H9 (cell line): ENCODE measurements around the gene CD248. TPM values are rescaled to one million over a fixed set of nuclear protein-coding genes. Genes with fewer than 3 reads are reported as not detected.
A peak's percentile ranks its signal among the peaks of the same experiment; 100 is the strongest.
"Not testable (repeated sequence)": the region's sequence is repeated elsewhere in the genome, so short reads cannot be mapped to it uniquely, and the experiment has no call there.

Experiments
- DNase-seq: peaks from one replicate; pipeline ENCODE4 v3.0.0-alpha.2; 2017
- H2AFZ ChIP-seq: one replicate; pipeline ENCODE4 v1.6.1; 2013; ENCODE audit warnings: mild to moderate bottlenecking, low read length, control low read depth, moderate library complexity
- H2AK5ac ChIP-seq: 2 replicates; pipeline ENCODE4 v1.6.1; 2013; ENCODE audit warnings: low read length, control low read depth, mixed read lengths; ENCODE audit not compliant: insufficient read length
- H2BK120ac ChIP-seq: one replicate; pipeline ENCODE4 v1.6.1; 2013; ENCODE audit warnings: low read depth, mild to moderate bottlenecking, low read length, control low read depth, inconsistent platforms; ENCODE audit not compliant: poor library complexity, severe bottlenecking
- H2BK12ac ChIP-seq: 2 replicates; pipeline ENCODE4 v1.6.1; 2013; ENCODE audit warnings: low read length, control low read depth, mixed read lengths, low read depth; ENCODE audit not compliant: insufficient read length
- H2BK15ac ChIP-seq: 2 replicates; pipeline ENCODE4 v1.6.1; 2013; ENCODE audit warnings: low read depth, low read length, control low read depth
- H2BK20ac ChIP-seq: one replicate; pipeline ENCODE4 v1.6.1; 2013; ENCODE audit warnings: low read depth, mild to moderate bottlenecking, low read length, control low read depth, inconsistent platforms; ENCODE audit not compliant: poor library complexity, severe bottlenecking
- H2BK5ac ChIP-seq: 2 replicates; pipeline ENCODE4 v1.6.1; 2013; ENCODE audit warnings: low read length, control low read depth, mixed read lengths; ENCODE audit not compliant: insufficient read length
- H3K14ac ChIP-seq: 2 replicates; pipeline ENCODE4 v1.6.1; 2013; ENCODE audit warnings: low read length, control low read depth; ENCODE audit not compliant: insufficient read depth
- H3K18ac ChIP-seq: 2 replicates; pipeline ENCODE4 v1.6.1; 2013; ENCODE audit warnings: low read depth, mild to moderate bottlenecking, mixed read lengths, low read length, control low read depth; ENCODE audit not compliant: insufficient read length
- H3K23ac ChIP-seq: 2 replicates; pipeline ENCODE4 v1.6.1; 2013; ENCODE audit warnings: low read length, control low read depth, mixed read lengths, low read depth; ENCODE audit not compliant: insufficient read length
- H3K23me2 ChIP-seq: 2 replicates; pipeline ENCODE4 v1.6.1; 2013; ENCODE audit warnings: low read depth, mild to moderate bottlenecking, mixed read lengths, low read length, control low read depth; ENCODE audit not compliant: insufficient read length, poor library complexity, severe bottlenecking
- H3K27ac ChIP-seq: 2 replicates; pipeline ENCODE4 v1.5.1; 2013; ENCODE audit warnings: low read length, control low read depth, mixed read lengths, low read depth; ENCODE audit not compliant: insufficient read length
- H3K27me3 ChIP-seq: 2 replicates; pipeline ENCODE4 v1.6.1; 2013; ENCODE audit warnings: low read length, control low read depth, inconsistent platforms; ENCODE audit not compliant: insufficient read depth
- H3K4ac ChIP-seq: 2 replicates; pipeline ENCODE4 v1.6.1; 2013; ENCODE audit warnings: low read depth, mild to moderate bottlenecking, control low read depth, inconsistent platforms, low read length, moderate library complexity
- H3K4me1 ChIP-seq: 2 replicates; pipeline ENCODE4 v1.6.1; 2013; ENCODE audit warnings: low read length, control low read depth, inconsistent platforms; ENCODE audit not compliant: insufficient read depth
- H3K4me2 ChIP-seq: 2 replicates; pipeline ENCODE4 v1.6.1; 2013; ENCODE audit warnings: low read length, control low read depth, mixed read lengths; ENCODE audit not compliant: insufficient read length, insufficient read depth
- H3K56ac ChIP-seq: 2 replicates; pipeline ENCODE4 v1.6.1; 2013; ENCODE audit warnings: low read depth, mild to moderate bottlenecking, mixed read lengths, low read length, control low read depth; ENCODE audit not compliant: insufficient read length
- H3K79me1 ChIP-seq: 2 replicates; pipeline ENCODE4 v1.6.1; 2013; ENCODE audit warnings: low read depth, mild to moderate bottlenecking, moderate library complexity, low read length, control low read depth, inconsistent platforms; ENCODE audit not compliant: insufficient read depth, poor library complexity, severe bottlenecking
- H3K79me2 ChIP-seq: 2 replicates; pipeline ENCODE4 v1.6.1; 2013; ENCODE audit warnings: low read length, control low read depth, inconsistent platforms; ENCODE audit not compliant: insufficient read depth
- H3K9ac ChIP-seq: 2 replicates; pipeline ENCODE4 v1.6.1; 2013; ENCODE audit warnings: low read length, control low read depth, mixed read lengths; ENCODE audit not compliant: insufficient read length; ENCODE audit errors: extremely low read depth
- H3K9me3 ChIP-seq: one replicate; pipeline ENCODE4 v1.6.1; 2013; ENCODE audit warnings: low read depth, low read length, inconsistent platforms; ENCODE audit not compliant: control insufficient read depth
- H3T11ph ChIP-seq: one replicate; pipeline ENCODE4 v1.6.1; 2013; ENCODE audit warnings: mild to moderate bottlenecking, low read length, control low read depth, inconsistent platforms
- H4K20me1 ChIP-seq: one replicate; pipeline ENCODE4 v1.6.1; 2013; ENCODE audit not compliant: control insufficient read depth, insufficient read length, insufficient read depth
- H4K5ac ChIP-seq: 2 replicates; pipeline ENCODE4 v1.6.1; 2013; ENCODE audit warnings: low read depth, mild to moderate bottlenecking, mixed read lengths, low read length, control low read depth; ENCODE audit not compliant: insufficient read length
- H4K8ac ChIP-seq: replicated peaks from 2 replicates; pipeline ENCODE4 v1.6.1; 2013; ENCODE audit warnings: low read length, control low read depth, mixed read lengths, low read depth; ENCODE audit not compliant: insufficient read length
- H4K91ac ChIP-seq: 2 replicates; pipeline ENCODE4 v1.6.1; 2013; ENCODE audit warnings: low read depth, mild to moderate bottlenecking, moderate library complexity, mixed read lengths, low read length, control low read depth; ENCODE audit not compliant: insufficient read length
- H3K27ac Mint-ChIP-seq, 3 experiments: 2 replicates in 2 of 3; 3 replicates in 1 of 3; pipeline ENCODE4 v1.8.0; 2020 to 2021; ENCODE audit warnings: mixed read lengths in 3 of 3, mild to moderate bottlenecking in 1 of 3, moderate library complexity in 1 of 3
- H3K27me3 Mint-ChIP-seq: 2 replicates; pipeline ENCODE4 v1.8.0; 2021; ENCODE audit warnings: low read depth, mild to moderate bottlenecking, moderate library complexity, mixed read lengths
- H3K36me3 Mint-ChIP-seq, 3 experiments: 2 replicates in 2 of 3; 3 replicates in 1 of 3; pipeline ENCODE4 v1.8.0; 2020 to 2021; ENCODE audit warnings: low read depth in 3 of 3, mixed read lengths in 3 of 3; ENCODE audit not compliant: insufficient read depth in 1 of 3
- H3K4me1 Mint-ChIP-seq, 2 experiments: 2 replicates each; pipeline ENCODE4 v1.8.0; 2020; ENCODE audit warnings: mixed read lengths in 2 of 2
- H3K4me3 Mint-ChIP-seq, 2 experiments: 2 replicates in 1 of 2; 3 replicates in 1 of 2; pipeline ENCODE4 v1.8.0; 2020 to 2021; ENCODE audit warnings: mild to moderate bottlenecking in 2 of 2, mixed read lengths in 2 of 2, moderate library complexity in 1 of 2
- H3K9me3 Mint-ChIP-seq, 2 experiments: 2 replicates in 1 of 2; 3 replicates in 1 of 2; pipeline ENCODE4 v1.8.0; 2020; ENCODE audit warnings: mild to moderate bottlenecking in 2 of 2, mixed read lengths in 2 of 2, moderate library complexity in 1 of 2
- WGBS: extraction: QIAGEN DNeasy Blood & Tissue Kit; methylation state at CpG from one replicate; pipeline ENCODE4 v1.1.7; 2013; ENCODE audit warnings: missing lambda C conversion rate, low lambda C conversion rate, mixed read lengths; ENCODE audit not compliant: insufficient read length; ENCODE audit errors: extremely low coverage; 5-methylcytosine and 5-hydroxymethylcytosine counted together
- total RNA-seq: library from RNA; stranded (reverse); gene quantifications from 2 replicates; pipeline ENCODE4 v1.2.1, GENCODE V29; 2021

CD248 gene
- total RNA-seq, 1 experiment from 2014 or later, result 1.5 TPM

GRCh38 chr11:66276619-66277018, 40.2 kb downstream of the CD248 start:
- H2AFZ ChIP-seq, H2BK20ac ChIP-seq, H3K27ac ChIP-seq, H4K20me1 ChIP-seq, H3T11ph ChIP-seq, H3K4me2 ChIP-seq, H2BK15ac ChIP-seq, H4K91ac ChIP-seq, H2AK5ac ChIP-seq, H3K18ac ChIP-seq, H3K23ac ChIP-seq, H3K56ac ChIP-seq, H3K9ac ChIP-seq, H4K5ac ChIP-seq, H3K4me1 ChIP-seq, H3K79me2 ChIP-seq, H3K4ac ChIP-seq, H2BK5ac ChIP-seq, H3K9me3 Mint-ChIP-seq, H3K14ac ChIP-seq, H2BK120ac ChIP-seq, DNase-seq, H3K79me1 ChIP-seq, H3K23me2 ChIP-seq, H4K8ac ChIP-seq, H2BK12ac ChIP-seq, H3K27me3 ChIP-seq, H3K9me3 ChIP-seq: not testable (repeated sequence)
- H3K36me3 Mint-ChIP-seq, result peaks cover 7 to 38% (median 37%) of the 10 kb centered on the region in 3 experiments
- H3K4me3 Mint-ChIP-seq, result peak overlapping the region in 1 of 2 experiments; percentile 71; a peak in 2 of 5 replicates
- 0 out of 7 replicates have a peak overlapping the region, but pooled peaks of 1 of the 3 experiments have one; percentile 28 for H3K27ac Mint-ChIP-seq
- peaks cover 23% of the 10 kb centered on the region for H3K27me3 Mint-ChIP-seq
- no CpG with 5 or more reads among the region's 13 CpGs for whole genome bisulfite sequencing
- H3K4me1 Mint-ChIP-seq, result peaks cover 16 to 19% of the 10 kb centered on the region in 2 experiments
